D721Med (cell line): Measurements from ENCODE around the gene IRS2.
A peak's percentile ranks its signal among the peaks of the same experiment; 100 is the strongest.

Source experiments
- DNase-seq: peaks from one replicate; pipeline ENCODE4 v3.0.0; 2011; ENCODE audit warnings: low spot score; ENCODE audit not compliant: insufficient read length
- FAIRE-seq: peaks from 2 replicates; lab custom pipeline; 2011; peaks lifted over from hg19 to GRCh38; lab: Jason Lieb, UNC
- CTCF ChIP-seq: IDR thresholded peaks from 2 replicates; pipeline ENCODE4 v1.5.1; 2012; ENCODE audit warnings: mild to moderate bottlenecking, control low read depth; ENCODE audit not compliant: insufficient read depth; ENCODE audit errors: missing control alignments

The IRS2 gene

DNA sequence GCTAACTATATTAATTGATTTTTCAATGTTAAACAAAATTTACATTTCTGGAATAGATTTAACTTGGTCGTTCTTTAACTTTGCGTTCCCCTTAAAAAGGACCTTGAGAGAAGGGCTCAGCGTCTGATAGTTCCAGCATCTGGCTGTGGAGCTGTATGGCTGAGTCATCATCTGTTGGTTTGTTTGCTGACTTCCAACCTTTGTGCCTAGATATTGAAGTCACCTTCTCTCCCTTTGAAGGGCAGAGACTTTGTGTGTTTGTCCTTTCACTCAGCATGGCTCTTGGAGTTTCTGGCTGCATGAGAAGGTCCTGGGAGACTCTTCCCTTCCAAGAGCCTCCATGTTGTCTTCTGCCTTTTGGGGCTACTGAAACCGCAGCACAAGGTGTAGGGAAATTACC is 16.6 kb upstream of the IRS2 start:
- FAIRE-seq: no peak
- TF ChIP-seq CTCF: no peak

DNA sequence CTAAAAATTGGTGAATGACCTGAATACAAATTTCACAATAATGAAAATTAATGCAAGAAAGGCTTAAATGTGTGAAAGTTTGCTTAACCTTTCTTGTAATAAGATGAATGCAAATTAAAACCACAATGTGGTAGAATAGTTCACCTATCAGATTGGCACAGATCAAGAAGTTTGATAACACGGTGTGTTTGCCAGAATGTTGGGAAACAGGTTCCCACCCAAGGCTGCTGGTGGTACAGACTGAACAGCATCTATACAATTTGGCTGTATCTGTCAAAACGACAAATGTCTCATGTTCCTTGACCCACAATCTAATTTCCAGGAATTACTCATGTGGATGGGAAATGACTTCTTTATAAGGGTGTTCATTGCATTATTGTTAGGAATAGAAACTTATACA is 8.6 kb upstream of the IRS2 start:
- no peak for TF ChIP-seq CTCF
- DNase-seq (no peak), FAIRE-seq (no peak)

More for the DNA sequence above, 16.6 kb upstream of the IRS2 start:
- DNase-seq: no peak

DNA sequence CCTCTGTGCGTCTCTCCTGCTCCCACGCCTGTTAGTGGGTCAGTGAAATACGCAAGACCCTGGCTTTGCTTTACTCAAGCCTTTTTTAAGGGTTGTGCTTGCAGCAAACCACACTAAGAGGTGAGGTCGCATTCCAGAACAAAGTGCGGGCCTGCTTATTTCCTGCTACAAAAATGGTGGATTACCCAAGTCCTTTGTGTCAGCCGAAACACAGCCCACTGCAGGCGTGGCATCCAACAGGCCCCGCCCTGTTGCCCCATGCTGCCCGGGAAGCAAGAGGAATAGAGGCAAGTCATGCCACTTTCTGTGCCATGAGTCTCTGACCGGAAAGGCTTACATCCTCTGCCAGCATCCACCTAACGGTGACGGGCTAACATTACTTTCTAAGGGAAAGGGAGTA is 7.7 kb upstream of the IRS2 start:
- DNase-seq: no peak
- FAIRE-seq: no peak
- TF ChIP-seq CTCF: no peak

GRCh38 chr13:109792416-109793059 is 6.2 kb upstream of the IRS2 start:
- no peak for TF ChIP-seq CTCF
- DNase-seq: no peak

GRCh38 chr13:109790942-109791605 is 4.7 kb upstream of the IRS2 start:
- TF ChIP-seq CTCF: peak; percentile 59
- no peak for FAIRE-seq
- no peak for DNase-seq

More at GRCh38 chr13:109792416-109793059, 6.2 kb upstream of the IRS2 start:
- FAIRE-seq: no peak

DNA sequence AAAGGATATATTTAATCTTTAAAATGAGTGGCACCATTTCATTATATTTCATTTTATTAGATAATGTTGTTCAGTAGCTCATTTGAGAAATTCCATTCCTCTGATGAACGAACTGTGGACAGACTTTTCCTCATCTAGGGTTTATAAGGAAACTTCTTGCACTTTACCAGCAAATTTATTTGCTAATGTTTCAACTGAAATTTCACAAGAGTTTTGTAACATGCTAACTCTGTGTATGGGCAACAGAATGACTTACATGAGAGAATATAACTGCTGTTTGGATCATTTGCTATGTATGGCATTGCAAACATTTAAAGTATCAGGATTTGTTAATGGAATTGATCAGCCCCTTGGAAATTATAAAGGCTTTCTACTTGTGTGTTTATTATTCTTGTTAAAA is 3.7 kb upstream of the IRS2 start:
- DNase-seq (no peak), FAIRE-seq (no peak)
- TF ChIP-seq CTCF: no peak

- no peak for TF ChIP-seq CTCF
- FAIRE-seq (no peak), DNase-seq (no peak)
These were observed 2.9 kb upstream of the IRS2 start for GRCh38 chr13:109789262-109789661.
